Measurements from ENCODE around the gene GRM5. TPM values are rescaled to one million over a fixed set of nuclear protein-coding genes. Genes with fewer than 3 reads are reported as not detected.

GRM5 gene
- total RNA-seq, 1 donor from 2014 or later, result not detected

- Mint-ChIP-seq H3K36me3 (ENCODE audit: unreplicated experiment) (no peaks in the 10 kb centered on the region), H3K27ac (ENCODE audit: unreplicated experiment) (no peak overlapping the region), H3K4me3 (ENCODE audit: unreplicated experiment) (no peak overlapping the region), H3K4me1 (ENCODE audit: low read depth, unreplicated experiment) (no peaks in the 10 kb centered on the region), H3K9me3 (ENCODE audit: unreplicated experiment) (peaks cover 2% of the 10 kb centered on the region), H3K27me3 (ENCODE audit: unreplicated experiment) (peaks cover 12% of the 10 kb centered on the region)
- TF ChIP-seq, protein P1, sequence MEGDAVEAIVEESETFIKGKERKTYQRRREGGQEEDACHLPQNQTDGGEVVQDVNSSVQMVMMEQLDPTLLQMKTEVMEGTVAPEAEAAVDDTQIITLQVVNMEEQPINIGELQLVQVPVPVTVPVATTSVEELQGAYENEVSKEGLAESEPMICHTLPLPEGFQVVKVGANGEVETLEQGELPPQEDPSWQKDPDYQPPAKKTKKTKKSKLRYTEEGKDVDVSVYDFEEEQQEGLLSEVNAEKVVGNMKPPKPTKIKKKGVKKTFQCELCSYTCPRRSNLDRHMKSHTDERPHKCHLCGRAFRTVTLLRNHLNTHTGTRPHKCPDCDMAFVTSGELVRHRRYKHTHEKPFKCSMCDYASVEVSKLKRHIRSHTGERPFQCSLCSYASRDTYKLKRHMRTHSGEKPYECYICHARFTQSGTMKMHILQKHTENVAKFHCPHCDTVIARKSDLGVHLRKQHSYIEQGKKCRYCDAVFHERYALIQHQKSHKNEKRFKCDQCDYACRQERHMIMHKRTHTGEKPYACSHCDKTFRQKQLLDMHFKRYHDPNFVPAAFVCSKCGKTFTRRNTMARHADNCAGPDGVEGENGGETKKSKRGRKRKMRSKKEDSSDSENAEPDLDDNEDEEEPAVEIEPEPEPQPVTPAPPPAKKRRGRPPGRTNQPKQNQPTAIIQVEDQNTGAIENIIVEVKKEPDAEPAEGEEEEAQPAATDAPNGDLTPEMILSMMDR (IDR thresholded peaks at IDR 0.05; ENCODE audit: partially characterized antibody, unreplicated experiment), result no peak
- no peak for DNase-seq
These were observed 554.8 kb downstream of the GRM5 start for GRCh38 chr11:88511006-88511405.

DNA sequence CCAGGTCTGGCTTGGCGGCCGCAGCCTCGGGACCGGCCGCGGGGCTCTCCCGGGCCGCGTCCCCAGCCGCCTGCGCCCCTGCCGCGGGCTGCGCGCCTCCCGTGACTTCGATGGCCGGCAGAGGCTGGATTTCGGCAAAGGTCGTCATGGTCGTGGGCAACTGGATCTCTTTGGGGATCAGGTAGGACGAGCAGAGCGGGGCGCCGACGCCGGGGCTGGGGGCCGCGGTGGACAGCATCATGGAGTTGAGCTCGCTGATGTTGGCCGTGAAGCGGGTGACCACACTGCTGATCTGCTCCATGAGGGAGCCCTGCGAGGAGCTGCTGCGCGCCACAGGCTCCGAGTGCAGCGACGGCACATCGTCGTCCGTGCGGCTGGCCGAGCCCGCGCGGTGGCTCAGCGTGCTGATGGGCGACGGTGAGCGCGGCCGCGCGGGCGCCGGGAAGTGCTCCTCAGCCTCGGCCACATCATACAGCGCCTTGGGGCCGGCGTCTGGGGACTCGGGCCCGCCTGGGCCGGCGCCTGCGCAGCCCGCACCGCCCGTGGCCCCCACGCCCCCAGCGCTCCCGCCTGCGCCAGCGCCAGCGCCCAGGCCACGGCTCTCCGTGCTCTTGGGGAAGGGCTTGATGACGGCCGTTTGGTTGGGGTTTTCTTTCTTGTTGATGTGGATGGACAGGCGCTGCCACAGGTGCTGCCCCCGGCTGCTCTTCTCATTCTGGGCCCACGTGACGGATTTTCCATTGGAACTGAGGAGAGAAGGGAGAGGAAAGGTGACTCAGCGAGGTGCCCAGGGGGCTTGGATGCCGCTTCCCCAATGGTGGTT, 556.8 kb downstream of the GRM5 start:
- Mint-ChIP-seq H3K9me3 (ENCODE audit: unreplicated experiment) (peaks cover 2% of the 10 kb centered on the region), H3K4me1 (ENCODE audit: low read depth, unreplicated experiment) (no peaks in the 10 kb centered on the region), H3K27ac (ENCODE audit: unreplicated experiment) (no peak overlapping the region), H3K36me3 (ENCODE audit: unreplicated experiment) (no peaks in the 10 kb centered on the region), H3K4me3 (ENCODE audit: unreplicated experiment) (peak overlapping the region; percentile 90), H3K27me3 (ENCODE audit: unreplicated experiment) (peaks cover 12% of the 10 kb centered on the region)
- TF ChIP-seq, protein P1 (IDR thresholded peaks at IDR 0.05; ENCODE audit: partially characterized antibody, unreplicated experiment), result no peak
- peak; percentile 68 for DNase-seq

DNA sequence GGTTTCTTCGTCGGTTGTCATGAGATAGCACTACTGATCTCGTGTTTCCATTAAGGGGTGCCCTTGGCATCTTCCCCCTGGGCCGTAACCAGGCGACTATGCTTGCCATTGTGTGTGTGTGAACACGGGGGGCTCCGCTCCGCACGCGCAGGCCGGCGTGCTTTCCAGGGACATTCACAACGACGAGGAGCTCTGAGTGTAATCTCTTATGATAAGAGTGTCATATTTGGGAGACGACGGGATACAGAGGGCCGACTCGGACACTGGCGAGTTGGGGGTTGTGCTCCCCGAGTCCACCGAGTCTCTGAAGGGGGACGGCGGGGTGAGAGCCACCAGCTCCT, 557.4 kb downstream of the GRM5 start:
- Mint-ChIP-seq H3K27me3 (ENCODE audit: unreplicated experiment) (peaks cover 12% of the 10 kb centered on the region), H3K36me3 (ENCODE audit: unreplicated experiment) (no peaks in the 10 kb centered on the region), H3K9me3 (ENCODE audit: unreplicated experiment) (peaks cover 2% of the 10 kb centered on the region), H3K4me1 (ENCODE audit: low read depth, unreplicated experiment) (no peaks in the 10 kb centered on the region), H3K27ac (ENCODE audit: unreplicated experiment) (peak overlapping the region; percentile 40), H3K4me3 (ENCODE audit: unreplicated experiment) (peak overlapping the region; percentile 84)
- TF ChIP-seq, protein P1 (IDR thresholded peaks at IDR 0.05; ENCODE audit: partially characterized antibody, unreplicated experiment), result no peak
- DNase-seq, result peak; percentile 24

DNA sequence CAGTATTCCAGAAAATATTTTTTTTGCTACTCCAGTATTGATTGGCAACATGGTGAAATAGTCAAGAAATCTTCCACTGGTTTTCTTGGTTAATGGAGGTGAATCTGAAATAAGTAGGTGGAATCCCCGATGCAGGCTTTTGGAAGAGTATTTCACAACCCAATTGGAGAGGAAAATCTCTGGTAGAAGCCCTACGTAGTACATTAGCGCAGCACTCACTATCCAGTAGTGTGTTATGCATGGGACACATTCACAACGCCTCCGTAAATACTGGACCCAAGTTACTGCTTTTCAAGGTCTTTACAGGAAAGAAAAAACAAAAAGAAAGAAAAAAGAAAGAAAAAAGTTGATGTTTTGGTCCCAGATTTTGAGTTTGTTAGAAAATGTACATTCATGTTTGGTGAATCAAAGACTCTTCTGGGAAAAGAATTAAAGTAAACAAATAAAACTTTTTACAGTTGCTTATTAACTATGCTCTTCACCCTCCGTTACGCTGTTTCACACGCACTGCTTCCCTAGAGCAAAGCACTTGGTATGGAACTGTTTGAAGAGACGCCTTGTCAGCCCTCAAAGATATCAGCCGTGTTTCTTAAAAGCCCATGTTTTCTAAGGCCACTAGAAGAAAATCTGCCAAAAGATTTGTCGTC, 557.9 kb downstream of the GRM5 start:
- Mint-ChIP-seq H3K4me3 (ENCODE audit: unreplicated experiment) (peak overlapping the region; percentile 84), H3K9me3 (ENCODE audit: unreplicated experiment) (peaks cover 2% of the 10 kb centered on the region), H3K27ac (ENCODE audit: unreplicated experiment) (no peak overlapping the region), H3K36me3 (ENCODE audit: unreplicated experiment) (no peaks in the 10 kb centered on the region), H3K27me3 (ENCODE audit: unreplicated experiment) (peaks cover 12% of the 10 kb centered on the region), H3K4me1 (ENCODE audit: low read depth, unreplicated experiment) (no peaks in the 10 kb centered on the region)
- TF ChIP-seq, protein P1 (IDR thresholded peaks at IDR 0.05; ENCODE audit: partially characterized antibody, unreplicated experiment), result no peak
- no peak for DNase-seq

DNA sequence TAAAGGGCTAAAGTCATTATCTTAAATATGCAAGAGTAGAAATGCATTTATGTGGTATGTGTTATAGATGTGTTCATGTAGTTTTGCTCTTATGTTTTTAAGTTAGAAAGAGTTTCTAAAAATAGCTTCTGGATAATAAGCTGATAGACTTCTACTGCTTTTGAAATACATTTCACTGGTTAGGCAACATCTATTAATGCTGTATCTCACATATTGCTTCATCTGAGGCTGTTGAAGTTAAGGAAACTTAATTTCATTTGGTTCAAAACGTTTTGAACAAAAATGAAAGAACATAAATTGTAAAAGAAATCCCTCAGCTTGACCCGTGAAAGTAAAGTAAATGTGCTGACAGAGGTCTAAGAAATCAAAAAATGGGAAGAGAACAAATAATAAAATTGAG, 564.2 kb downstream of the GRM5 start:
- no peaks in the 10 kb centered on the region for H3K4me1 Mint-ChIP-seq (ENCODE audit: low read depth, unreplicated experiment)
- no peak overlapping the region for H3K4me3 Mint-ChIP-seq (ENCODE audit: unreplicated experiment)
- TF ChIP-seq, protein P1 (IDR thresholded peaks at IDR 0.05; ENCODE audit: partially characterized antibody, unreplicated experiment), result no peak
- H3K36me3 Mint-ChIP-seq (ENCODE audit: unreplicated experiment), result no peaks in the 10 kb centered on the region
- H3K27ac Mint-ChIP-seq (ENCODE audit: unreplicated experiment), result no peak overlapping the region
- no peak for DNase-seq
- H3K27me3 Mint-ChIP-seq (ENCODE audit: unreplicated experiment), result peaks cover 1% of the 10 kb centered on the region
- no peaks in the 10 kb centered on the region for H3K9me3 Mint-ChIP-seq (ENCODE audit: unreplicated experiment)

Data from glutamatergic neuron (in vitro differentiated cells).